ENCODE results near the gene BUB3.

The BUB3 gene

GRCh38 chr10:123141791-123142700 lies 12.2 kb upstream of the BUB3 start:
- no peak for DNase-seq

- DNase-seq = no peak
Observed at GRCh38 chr10:123142701-123143161, 11.5 kb upstream of the BUB3 start.

GRCh38 chr10:123143162-123143824 lies 10.9 kb upstream of the BUB3 start:
- no peak for DNase-seq

GRCh38 chr10:123143825-123144168 lies 10.4 kb upstream of the BUB3 start:
- no peak for DNase-seq

- DNase-seq = no peak
Observed at GRCh38 chr10:123144697-123145541, 9.3 kb upstream of the BUB3 start.

- no peak for DNase-seq
Observed at GRCh38 chr10:123145542-123146012, 8.6 kb upstream of the BUB3 start.

GRCh38 chr10:123146013-123146893 lies 7.9 kb upstream of the BUB3 start:
- DNase-seq = no peak

- DNase-seq = no peak
Observed at GRCh38 chr10:123146894-123147634, 7.1 kb upstream of the BUB3 start.

GRCh38 chr10:123147635-123148413 lies 6.4 kb upstream of the BUB3 start, which contains the start of gene HMX2:
HMX2 (plus strand) TSS chr10:123148136; CDS start chr10:123148379, 243 bp downstream.
- no peak for DNase-seq

GRCh38 chr10:123148414-123149161 lies 5.6 kb upstream of the BUB3 start:
- no peak for DNase-seq

- DNase-seq = no peak
Observed at GRCh38 chr10:123149162-123149567, 5.0 kb upstream of the BUB3 start.

- DNase-seq = no peak
Observed at GRCh38 chr10:123149568-123150270, 4.5 kb upstream of the BUB3 start.

- no peak for DNase-seq
Observed at GRCh38 chr10:123150271-123150985, 3.8 kb upstream of the BUB3 start.

GRCh38 chr10:123150986-123151736 lies 3.0 kb upstream of the BUB3 start:
- DNase-seq = no peak

GRCh38 chr10:123151737-123152135 lies 2.5 kb upstream of the BUB3 start:
- no peak for DNase-seq

GRCh38 chr10:123153486-123154091 lies 613 bp upstream of the BUB3 start:
- DNase-seq = no peak
